WTC11 (cell line): ENCODE measurements around the gene WWOX. TPM values are rescaled to one million over a fixed set of nuclear protein-coding genes. Genes with fewer than 3 reads are reported as not detected.

Experiments
- ATAC-seq: fragments of 200-7000 bp; cut with Tn5 transposase; 2 replicates; pipeline ENCODE4 v1.10.0; 2021; ENCODE audit warnings: mild to moderate bottlenecking, moderate library complexity
- CTCF ChIA-PET: fragments of 300-600 bp; sonication (Branson Sonifier 250); formaldehyde crosslinking; loops from one replicate; lab custom pipeline; 2021; ENCODE audit warnings: antibody characterized with exemption; lab: Charles Lee
- POLR2A ChIA-PET: fragments of 350-600 bp; sonication (Branson Sonifier 250); formaldehyde crosslinking; loops from one replicate; lab custom pipeline; 2021; ENCODE audit warnings: antibody characterized with exemption; lab: Charles Lee
- DNase-seq: peaks from one replicate; pipeline ENCODE4 v3.0.0; 2021; ENCODE audit warnings: low spot score
- H3K27ac Mint-ChIP-seq: 2 replicates; pipeline ENCODE4 v1.8.0; 2021; ENCODE audit warnings: mixed read lengths
- H3K27me3 Mint-ChIP-seq: 2 replicates; pipeline ENCODE4 v1.8.0; 2021; ENCODE audit warnings: low read depth, mild to moderate bottlenecking, moderate library complexity, mixed read lengths
- H3K36me3 Mint-ChIP-seq: 2 replicates; pipeline ENCODE4 v1.8.0; 2021; ENCODE audit warnings: mixed read lengths
- H3K4me1 Mint-ChIP-seq: 2 replicates; pipeline ENCODE4 v1.8.0; 2022; ENCODE audit warnings: mixed read lengths
- H3K4me3 Mint-ChIP-seq: 2 replicates; pipeline ENCODE4 v1.8.0; 2021; ENCODE audit warnings: mild to moderate bottlenecking, moderate library complexity, mixed read lengths
- H3K9me3 Mint-ChIP-seq: 2 replicates; pipeline ENCODE4 v1.8.0; 2021; ENCODE audit warnings: mixed read lengths
- ARID4B ChIP-seq: sonication (generic); formaldehyde crosslinking; IDR thresholded peaks from 2 replicates; pipeline ENCODE4 v1.8.0; 2023; ENCODE audit warnings: missing genetic modification reagents, mild to moderate bottlenecking, borderline replicate concordance
- CTCF ChIP-seq: fragments of 200-600 bp; IDR thresholded peaks from 2 replicates; pipeline ENCODE4 v1.8.0; 2022; ENCODE audit warnings: antibody characterized with exemption
- ETV6 ChIP-seq: sonication (generic); formaldehyde crosslinking; IDR thresholded peaks from 2 replicates; pipeline ENCODE4 v1.8.1; 2022; ENCODE audit warnings: mild to moderate bottlenecking, missing genetic modification reagents
- GABPB1 ChIP-seq: sonication (generic); formaldehyde crosslinking; IDR thresholded peaks from 2 replicates; pipeline ENCODE4 v1.8.1; 2023; ENCODE audit warnings: mild to moderate bottlenecking, missing genetic modification reagents
- IRF2 ChIP-seq: sonication (generic); formaldehyde crosslinking; IDR thresholded peaks from 2 replicates; pipeline ENCODE4 v1.8.0; 2022; ENCODE audit warnings: low read depth, missing genetic modification reagents, borderline replicate concordance
- MAX ChIP-seq: sonication (generic); formaldehyde crosslinking; IDR thresholded peaks from 2 replicates; pipeline ENCODE4 v1.8.0; 2022; ENCODE audit warnings: mild to moderate bottlenecking, missing genetic modification reagents
- MXD4 ChIP-seq: fragments of 250-450 bp; sonication (Bioruptor Pico); IDR thresholded peaks from 2 replicates; pipeline ENCODE4 v1.8.0; 2021; ENCODE audit warnings: mild to moderate bottlenecking, moderate library complexity, borderline replicate concordance
- MYBL2 ChIP-seq: sonication (generic); formaldehyde crosslinking; IDR thresholded peaks from 2 replicates; pipeline ENCODE4 v1.8.1; 2023; ENCODE audit warnings: mild to moderate bottlenecking, moderate library complexity, missing genetic modification reagents
- PRDM15 ChIP-seq: sonication (generic); formaldehyde crosslinking; IDR thresholded peaks from 2 replicates; pipeline ENCODE4 v1.8.0; 2022; ENCODE audit warnings: missing genetic modification reagents
- SMAD3 ChIP-seq: sonication (generic); formaldehyde crosslinking; IDR thresholded peaks from 2 replicates; pipeline ENCODE4 v1.8.0; 2022; ENCODE audit warnings: missing genetic modification reagents, mild to moderate bottlenecking, borderline replicate concordance
- STAT6 ChIP-seq: sonication (generic); formaldehyde crosslinking; conservative IDR thresholded peaks from 2 replicates; pipeline ENCODE4 v1.8.1; 2023; ENCODE audit warnings: mild to moderate bottlenecking, low read depth, missing genetic modification reagents, moderate library complexity
- TEAD4 ChIP-seq: sonication (generic); formaldehyde crosslinking; IDR thresholded peaks from 2 replicates; pipeline ENCODE4 v1.8.0; 2022; ENCODE audit warnings: mild to moderate bottlenecking, missing genetic modification reagents
- ZNF138 ChIP-seq: sonication (generic); formaldehyde crosslinking; conservative IDR thresholded peaks from 2 replicates; pipeline ENCODE4 v1.8.1; 2022; ENCODE audit warnings: mild to moderate bottlenecking, moderate library complexity, missing genetic modification reagents
- ZNF232 ChIP-seq: sonication (generic); formaldehyde crosslinking; IDR thresholded peaks from 2 replicates; pipeline ENCODE4 v1.8.0; 2022; ENCODE audit warnings: mild to moderate bottlenecking, missing genetic modification reagents
- ZNF671 ChIP-seq: fragments of 250-450 bp; sonication (Bioruptor Pico); IDR thresholded peaks from 2 replicates; pipeline ENCODE4 v1.8.0; 2021; ENCODE audit warnings: mild to moderate bottlenecking
- ZSCAN18 ChIP-seq: fragments of 250-450 bp; sonication (Bioruptor Pico); IDR thresholded peaks from 2 replicates; pipeline ENCODE4 v2.1.2; 2022; ENCODE audit warnings: mild to moderate bottlenecking, moderate library complexity
- total RNA-seq: library from RNA; stranded (reverse); gene quantifications from 3 replicates; pipeline ENCODE4 v1.2.3, GENCODE V29; 2021

The WWOX gene
- total RNA-seq, 1 experiment from 2014 or later, result 15.7 TPM

GRCh38 chr16:79201436-79201835 is 1102.0 kb downstream of the WWOX start:
- H3K27ac Mint-ChIP-seq, result 0 out of 2 replicates have a peak overlapping the region, but pooled peaks have one; percentile 9
- POLR2A ChIA-PET, result no interaction called here
- no peaks in the 10 kb centered on the region for H3K27me3 Mint-ChIP-seq
- DNase-seq (no peak), ATAC-seq (no peak)
- TF ChIP-seq ARID4B (CRISPR knock-in tag) (no peak), IRF2 (CRISPR knock-in tag) (no peak), ZNF138 (CRISPR knock-in tag) (no peak), ZSCAN18 (CRISPR knock-in tag) (no peak), SMAD3 (CRISPR knock-in tag) (no peak), MYBL2 (CRISPR knock-in tag) (no peak), MAX (no peak), MXD4 (CRISPR knock-in tag) (no peak), PRDM15 (CRISPR knock-in tag) (no peak)
- H3K9me3 Mint-ChIP-seq, result no peaks in the 10 kb centered on the region
- H3K4me3 Mint-ChIP-seq, result no peak overlapping the region
- H3K4me1 Mint-ChIP-seq, result peaks cover 38% of the 10 kb centered on the region
- no peaks in the 10 kb centered on the region for H3K36me3 Mint-ChIP-seq
- CTCF ChIA-PET, result no interaction called here

- no peak for DNase-seq
- CTCF ChIA-PET, result no interaction called here
- no peak for TF ChIP-seq TEAD4
- no peak for TF ChIP-seq GABPB1 (CRISPR knock-in tag)
- TF ChIP-seq SMAD3 (CRISPR knock-in tag), result no peak
- no peak for TF ChIP-seq ZNF671
- no peak for TF ChIP-seq ETV6 (CRISPR knock-in tag)
- no peak for TF ChIP-seq ZSCAN18 (CRISPR knock-in tag)
- no peak for TF ChIP-seq ZNF232 (CRISPR knock-in tag)
- no peak for TF ChIP-seq ZNF138 (CRISPR knock-in tag)
- no peak for TF ChIP-seq MYBL2 (CRISPR knock-in tag)
- no peak for TF ChIP-seq STAT6
- TF ChIP-seq CTCF, result no peak
- TF ChIP-seq MAX, result no peak
Measured at GRCh38 chr16:79202977-79203376, 1103.5 kb downstream of the WWOX start.

More at GRCh38 chr16:79202977-79203376, 1103.5 kb downstream of the WWOX start:
- no peak for ATAC-seq
- Mint-ChIP-seq H3K27me3 (no peaks in the 10 kb centered on the region), H3K4me3 (no peak overlapping the region), H3K9me3 (no peaks in the 10 kb centered on the region), H3K36me3 (no peaks in the 10 kb centered on the region), H3K27ac (no peak overlapping the region), H3K4me1 (peaks cover 41% of the 10 kb centered on the region)
- POLR2A ChIA-PET, result no interaction called here
